Memory B cell (primary cell): ENCODE measurements around the gene CD36.

Source experiments
- ATAC-seq: fragments of 150-1000 bp; cut with Tn5 transposase; 2 replicates; pipeline ENCODE4 v1.10.0; 2021; ENCODE audit warnings: low read depth, mild to moderate bottlenecking, moderate library complexity
- DNase-seq, 2 donors: peaks; one replicate each; pipeline ENCODE4 v3.0.0; 2022; ENCODE audit warnings: low spot score in 2 of 2
- H3K27ac Mint-ChIP-seq: one replicate; pipeline ENCODE4 v1.8.0; 2022; ENCODE audit warnings: mild to moderate bottlenecking, moderate library complexity, mixed read lengths
- H3K27me3 Mint-ChIP-seq: one replicate; pipeline ENCODE4 v1.8.0; 2022; ENCODE audit warnings: mixed read lengths
- H3K36me3 Mint-ChIP-seq: one replicate; pipeline ENCODE4 v1.8.0; 2022; ENCODE audit warnings: mild to moderate bottlenecking, mixed read lengths
- H3K4me1 Mint-ChIP-seq: one replicate; pipeline ENCODE4 v1.8.0; 2022; ENCODE audit warnings: mixed read lengths
- H3K4me3 Mint-ChIP-seq: one replicate; pipeline ENCODE4 v1.8.0; 2022; ENCODE audit warnings: mild to moderate bottlenecking, moderate library complexity, mixed read lengths
- H3K9me3 Mint-ChIP-seq: one replicate; pipeline ENCODE4 v1.8.0; 2022; ENCODE audit warnings: mixed read lengths

Gene CD36

GRCh38 chr7:80635533-80635932 lies 2.9 kb upstream of the CD36 start:
- no peaks in the 10 kb centered on the region for H3K9me3 Mint-ChIP-seq
- no peaks in the 10 kb centered on the region for H3K36me3 Mint-ChIP-seq
- H3K27ac Mint-ChIP-seq: no peak overlapping the region
- no peak for ATAC-seq
- DNase-seq: no peak
- H3K27me3 Mint-ChIP-seq: no peaks in the 10 kb centered on the region
- no peak overlapping the region for H3K4me3 Mint-ChIP-seq
- no peaks in the 10 kb centered on the region for H3K4me1 Mint-ChIP-seq

DNA sequence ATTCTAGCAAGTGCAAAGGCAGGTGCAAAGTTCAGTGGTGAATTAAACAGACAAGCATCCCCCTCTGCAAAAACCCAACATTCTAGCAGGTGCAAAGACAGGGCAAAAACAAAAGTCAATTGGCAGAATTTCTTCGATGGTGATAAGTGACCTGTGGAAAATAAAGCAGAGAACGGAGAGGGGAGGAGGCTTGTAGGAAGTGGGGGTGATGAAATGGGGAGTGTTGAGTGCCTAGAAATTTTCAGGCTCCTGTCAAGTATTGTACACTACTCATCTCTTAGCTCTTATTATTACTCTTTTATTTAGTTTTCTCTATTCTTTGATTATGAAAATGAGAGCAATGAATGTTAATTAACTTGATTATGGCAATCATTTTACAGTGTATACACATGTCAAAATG lies 2.4 kb upstream of the CD36 start:
- Mint-ChIP-seq H3K36me3 (no peaks in the 10 kb centered on the region), H3K4me1 (no peaks in the 10 kb centered on the region), H3K4me3 (no peak overlapping the region), H3K27ac (no peak overlapping the region), H3K9me3 (no peaks in the 10 kb centered on the region), H3K27me3 (no peaks in the 10 kb centered on the region)
- no peak for DNase-seq
- no peak for ATAC-seq

GRCh38 chr7:80636709-80637108 lies 1.7 kb upstream of the CD36 start:
- no peaks in the 10 kb centered on the region for H3K27me3 Mint-ChIP-seq
- no peaks in the 10 kb centered on the region for H3K36me3 Mint-ChIP-seq
- H3K4me1 Mint-ChIP-seq: no peaks in the 10 kb centered on the region
- no peak for ATAC-seq
- H3K4me3 Mint-ChIP-seq: no peak overlapping the region
- H3K27ac Mint-ChIP-seq: no peak overlapping the region
- no peaks in the 10 kb centered on the region for H3K9me3 Mint-ChIP-seq
- no peak for DNase-seq

- Mint-ChIP-seq H3K27ac (no peak overlapping the region), H3K9me3 (no peaks in the 10 kb centered on the region), H3K36me3 (no peaks in the 10 kb centered on the region), H3K4me1 (no peaks in the 10 kb centered on the region), H3K27me3 (no peaks in the 10 kb centered on the region), H3K4me3 (no peak overlapping the region)
- ATAC-seq (no peak), DNase-seq (no peak)
Measured at GRCh38 chr7:80637454-80637853, 988 bp upstream of the CD36 start.

- Mint-ChIP-seq H3K4me1 (no peaks in the 10 kb centered on the region), H3K27ac (no peak overlapping the region)
Measured at GRCh38 chr7:80639011-80639410, 569 bp downstream of the CD36 start.

GRCh38 chr7:80640846-80641245 lies 2.4 kb downstream of the CD36 start:
- Mint-ChIP-seq H3K27ac (no peak overlapping the region), H3K9me3 (no peaks in the 10 kb centered on the region), H3K36me3 (no peaks in the 10 kb centered on the region), H3K4me3 (no peak overlapping the region), H3K4me1 (no peaks in the 10 kb centered on the region), H3K27me3 (no peaks in the 10 kb centered on the region)
- no peak for DNase-seq
- ATAC-seq: no peak

More at GRCh38 chr7:80639011-80639410, 569 bp downstream of the CD36 start:
- Mint-ChIP-seq H3K9me3 (no peaks in the 10 kb centered on the region), H3K4me3 (no peak overlapping the region), H3K27me3 (no peaks in the 10 kb centered on the region), H3K36me3 (no peaks in the 10 kb centered on the region)
- DNase-seq (no peak), ATAC-seq (no peak)

DNA sequence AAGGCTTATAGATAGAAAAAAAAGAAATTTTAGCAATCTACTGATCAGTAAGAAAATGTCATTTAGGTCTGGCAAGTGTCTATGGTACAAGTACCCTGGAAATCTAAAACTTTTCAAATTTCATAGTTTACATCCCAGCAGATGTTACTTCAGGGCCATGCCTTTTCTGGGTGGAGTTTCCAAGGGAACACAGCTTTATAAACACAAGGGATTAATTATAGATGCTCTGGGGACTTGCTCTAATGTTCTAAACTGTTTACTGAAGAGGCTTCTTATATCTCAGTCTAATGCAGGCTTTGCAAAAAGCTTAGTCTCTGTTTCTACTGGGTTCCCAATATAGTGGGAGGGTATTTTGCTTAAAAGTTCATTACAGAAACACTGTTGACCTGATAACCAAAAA lies 3.1 kb downstream of the CD36 start:
- Mint-ChIP-seq H3K36me3 (no peaks in the 10 kb centered on the region), H3K27me3 (no peaks in the 10 kb centered on the region), H3K9me3 (no peaks in the 10 kb centered on the region), H3K4me3 (no peak overlapping the region), H3K27ac (no peak overlapping the region), H3K4me1 (no peaks in the 10 kb centered on the region)
- ATAC-seq (no peak), DNase-seq (no peak)

DNA sequence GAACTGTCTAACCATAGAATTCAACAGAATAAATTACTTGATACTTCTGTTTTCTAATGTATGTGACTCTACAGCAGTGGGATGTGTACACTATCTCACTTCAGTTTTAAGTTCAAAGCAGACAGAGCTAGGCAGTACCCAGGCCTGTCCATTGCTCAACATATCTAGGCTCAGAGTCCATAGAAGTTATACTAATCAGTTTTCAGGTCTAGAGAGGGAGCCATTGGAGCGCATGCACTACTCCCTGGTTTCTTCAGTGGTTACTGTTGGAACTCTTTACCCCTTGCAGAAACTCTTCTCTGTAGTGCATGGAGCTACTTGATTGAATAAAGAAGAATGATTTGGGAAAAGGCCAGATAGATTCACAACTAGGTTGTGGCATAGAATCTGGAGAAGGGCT lies 4.4 kb downstream of the CD36 start:
- H3K27ac Mint-ChIP-seq: no peak overlapping the region
- no peaks in the 10 kb centered on the region for H3K4me1 Mint-ChIP-seq
- no peak for ATAC-seq
- H3K27me3 Mint-ChIP-seq: no peaks in the 10 kb centered on the region
- H3K9me3 Mint-ChIP-seq: no peaks in the 10 kb centered on the region
- H3K4me3 Mint-ChIP-seq: no peak overlapping the region
- no peaks in the 10 kb centered on the region for H3K36me3 Mint-ChIP-seq
- DNase-seq: no peak

- no peak for ATAC-seq
- Mint-ChIP-seq H3K9me3 (no peaks in the 10 kb centered on the region), H3K4me1 (no peaks in the 10 kb centered on the region), H3K4me3 (no peak overlapping the region), H3K36me3 (no peaks in the 10 kb centered on the region), H3K27me3 (no peaks in the 10 kb centered on the region), H3K27ac (no peak overlapping the region)
- no peak for DNase-seq
Measured at GRCh38 chr7:80643336-80643915, 5.0 kb downstream of the CD36 start.

GRCh38 chr7:80644054-80644453 lies 5.6 kb downstream of the CD36 start:
- H3K27ac Mint-ChIP-seq: no peak overlapping the region
- DNase-seq: no peak
- no peaks in the 10 kb centered on the region for H3K9me3 Mint-ChIP-seq
- H3K36me3 Mint-ChIP-seq: no peaks in the 10 kb centered on the region
- H3K4me1 Mint-ChIP-seq: no peaks in the 10 kb centered on the region
- no peak overlapping the region for H3K4me3 Mint-ChIP-seq
- ATAC-seq: no peak
- H3K27me3 Mint-ChIP-seq: no peaks in the 10 kb centered on the region

- Mint-ChIP-seq H3K36me3 (no peaks in the 10 kb centered on the region), H3K27me3 (no peaks in the 10 kb centered on the region), H3K4me3 (no peak overlapping the region), H3K27ac (no peak overlapping the region), H3K9me3 (no peaks in the 10 kb centered on the region), H3K4me1 (no peaks in the 10 kb centered on the region)
- no peak for DNase-seq
- ATAC-seq: no peak
Measured at GRCh38 chr7:80646083-80646865, 7.8 kb downstream of the CD36 start.

DNA sequence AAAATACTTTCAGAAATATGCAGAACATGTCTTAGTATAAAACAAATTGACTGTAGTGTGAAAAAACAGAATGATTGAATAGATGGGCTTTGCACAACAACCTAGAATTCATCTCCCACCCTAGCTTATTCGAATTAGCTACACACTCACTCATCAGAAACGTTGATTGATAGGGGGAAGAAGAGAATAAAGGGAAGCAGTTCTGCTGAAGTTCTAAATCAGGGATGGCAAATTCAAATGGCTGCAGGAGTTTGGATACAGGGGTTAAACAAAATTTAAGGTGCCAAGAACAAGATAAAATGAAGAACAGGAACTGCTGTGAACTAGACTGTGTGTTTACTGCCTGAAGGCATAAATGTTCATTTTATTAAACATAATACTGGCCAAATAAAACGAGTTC lies 9.0 kb downstream of the CD36 start:
- Mint-ChIP-seq H3K9me3 (no peaks in the 10 kb centered on the region), H3K27me3 (no peaks in the 10 kb centered on the region), H3K36me3 (no peaks in the 10 kb centered on the region), H3K4me3 (no peak overlapping the region), H3K27ac (no peak overlapping the region), H3K4me1 (no peaks in the 10 kb centered on the region)
- DNase-seq (no peak), ATAC-seq (no peak)

GRCh38 chr7:80648031-80648600 lies 9.7 kb downstream of the CD36 start:
- H3K27ac Mint-ChIP-seq: no peak overlapping the region
- H3K36me3 Mint-ChIP-seq: no peaks in the 10 kb centered on the region
- DNase-seq: no peak
- no peaks in the 10 kb centered on the region for H3K9me3 Mint-ChIP-seq
- H3K4me3 Mint-ChIP-seq: no peak overlapping the region
- H3K4me1 Mint-ChIP-seq: no peaks in the 10 kb centered on the region
- ATAC-seq: no peak
- no peaks in the 10 kb centered on the region for H3K27me3 Mint-ChIP-seq

- no peaks in the 10 kb centered on the region for H3K27me3 Mint-ChIP-seq
- no peak for DNase-seq
- H3K27ac Mint-ChIP-seq: no peak overlapping the region
- no peaks in the 10 kb centered on the region for H3K4me1 Mint-ChIP-seq
- H3K36me3 Mint-ChIP-seq: no peaks in the 10 kb centered on the region
- H3K9me3 Mint-ChIP-seq: no peaks in the 10 kb centered on the region
- no peak overlapping the region for H3K4me3 Mint-ChIP-seq
- no peak for ATAC-seq
Measured at GRCh38 chr7:80649011-80649410, 10.6 kb downstream of the CD36 start.

GRCh38 chr7:80650030-80650429 lies 11.6 kb downstream of the CD36 start:
- Mint-ChIP-seq H3K27ac (no peak overlapping the region), H3K27me3 (no peaks in the 10 kb centered on the region), H3K36me3 (no peaks in the 10 kb centered on the region), H3K4me3 (no peak overlapping the region), H3K9me3 (no peaks in the 10 kb centered on the region), H3K4me1 (no peaks in the 10 kb centered on the region)
- ATAC-seq (no peak), DNase-seq (no peak)
